Measurements from ENCODE around the gene CCND2. TPM values are rescaled to one million over a fixed set of nuclear protein-coding genes. Genes with fewer than 3 reads are reported as not detected.

CCND2 gene
- total and polyA plus RNA-seq, 2 of the 4 experiments (the other 2 are of a cell fraction): 1.1 to 2.3 TPM

DNA sequence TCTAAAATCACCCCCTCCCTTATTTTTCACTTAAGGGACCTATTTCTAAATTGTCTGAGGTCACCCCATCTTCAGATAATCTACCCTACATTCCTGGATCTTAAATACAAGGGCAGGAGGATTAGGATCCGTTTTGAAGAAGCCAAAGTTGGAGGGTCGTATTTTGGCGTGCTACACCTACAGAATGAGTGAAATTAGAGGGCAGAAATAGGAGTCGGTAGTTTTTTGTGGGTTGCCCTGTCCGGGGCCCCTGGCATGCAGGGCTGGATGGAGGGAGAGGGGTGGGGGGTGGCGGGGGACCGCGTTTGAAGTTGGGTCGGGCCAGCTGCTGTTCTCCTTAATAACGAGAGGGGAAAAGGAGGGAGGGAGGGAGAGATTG, 300 bp upstream of the CCND2 start:
- H4K91ac ChIP-seq (ENCODE audit: insufficient read depth, low read depth, low read length): no peak overlapping the region
- H3K18ac ChIP-seq (ENCODE audit: low read depth, low read length): no peak overlapping the region
- DNase-seq (no peak), ATAC-seq (ENCODE audit: low read depth) (no peak)
- BruUV-seq (replicated peaks): no TSS peak
- H2AK9ac ChIP-seq (replicated peaks; ENCODE audit: low read depth, low read length, poor library complexity): no peak overlapping the region
- no peak overlapping the region for H2AK5ac ChIP-seq (ENCODE audit: low read depth, low read length)
- dilution Hi-C loops (cut with HindIII; ENCODE audit: low sequenced_read_pairs, unreplicated experiment) (no loop called here), in situ Hi-C loops (cut with MboI; ENCODE audit: low sequenced_read_pairs) (no loop called here), intact Hi-C loops (cut with micrococcal nuclease) (no loop called here)
- H3K27ac ChIP-seq (ENCODE audit: insufficient read depth, low read length): no peak overlapping the region
- no peak overlapping the region for H3K23ac ChIP-seq (ENCODE audit: low read depth, low read length)
- POLR2A ChIA-PET (ENCODE audit: unreplicated experiment): no interaction called here
- peak overlapping the region; percentile 58; the same call in 1 of the 2 replicates for H3K4me2 ChIP-seq (ENCODE audit: low read depth, low read length)
- H3K4me3 ChIP-seq (ENCODE audit: insufficient read depth, low read depth, low read length): no peak overlapping the region
- no peak overlapping the region for H4K5ac ChIP-seq (ENCODE audit: low read depth, low read length)
- H3K4ac ChIP-seq (ENCODE audit: low read depth, low read length): no peak overlapping the region
- H2BK120ac ChIP-seq (ENCODE audit: low read depth, low read length): no peak overlapping the region
- H3K36me3 ChIP-seq (ENCODE audit: control insufficient read depth, insufficient read depth, low read length): no peaks in the 10 kb centered on the region; the same call in 1 of the 2 replicates
- H3K9me3 ChIP-seq (ENCODE audit: control insufficient read depth, insufficient read depth, low read length): peaks cover 4% of the 10 kb centered on the region
- no peak overlapping the region for H3K9ac ChIP-seq (ENCODE audit: low read depth, low read length)
- no peaks in the 10 kb centered on the region for H3K9me1 ChIP-seq (ENCODE audit: insufficient read depth, low read length)
- no peak overlapping the region for H3K56ac ChIP-seq (ENCODE audit: extremely low read depth, insufficient read depth, low read length)
- peaks cover 79% of the 10 kb centered on the region for H3K27me3 ChIP-seq (ENCODE audit: control insufficient read depth, insufficient read depth, low read length)
- no peak overlapping the region for H4K8ac ChIP-seq (ENCODE audit: low read depth in 2 of 2, low read length in 2 of 2)
- no peak overlapping the region for H3K14ac ChIP-seq (replicated peaks; ENCODE audit: low read depth, low read length)
- no peaks in the 10 kb centered on the region for H4K20me1 ChIP-seq (ENCODE audit: insufficient read depth, low read length)
- 0% methylated on average over 6 of the region's 10 CpGs; no CpG with 5 or more reads in 1 of the 2 experiments for WGBS, 2 experiments (ENCODE audit: extremely low coverage in 2 of 2, insufficient read length in 1 of 2)
- no peaks in the 10 kb centered on the region for H3K79me1 ChIP-seq (ENCODE audit: low read depth in 1 of 2, low read length in 2 of 2)
- CTCF ChIA-PET: no interaction called here
- H2BK5ac ChIP-seq (ENCODE audit: low read depth, low read length, poor library complexity, severe bottlenecking): no peak overlapping the region
- no peak overlapping the region for H2BK20ac ChIP-seq (ENCODE audit: low read depth, low read length)
- no peak overlapping the region for H2AFZ ChIP-seq (replicated peaks; ENCODE audit: low read length, poor library complexity)
- no peak overlapping the region for H2BK15ac ChIP-seq (ENCODE audit: low read depth, low read length)
- peaks cover 3% of the 10 kb centered on the region; the same call in 1 of the 2 replicates for H3K4me1 ChIP-seq (ENCODE audit: control insufficient read depth, insufficient read depth, low read length)
- TF ChIP-seq CHD1 (IDR thresholded peaks at IDR 0.05; ENCODE audit: low read depth, low read length) (no peak), RAD21 (IDR thresholded peaks at IDR 0.05; ENCODE audit: low read length) (no peak), RFX5 (IDR thresholded peaks at IDR 0.05; ENCODE audit: low read depth, low read length) (no peak), NFE2L2 (IDR thresholded peaks at IDR 0.05; ENCODE audit: low read depth, low read length) (no peak), CEBPB (IDR thresholded peaks at IDR 0.05; ENCODE audit: low read depth, low read length) (no peak), SMC3 (IDR thresholded peaks at IDR 0.05; ENCODE audit: low read depth, low read length) (no peak), POLR2A (IDR thresholded peaks at IDR 0.05; ENCODE audit: low read depth, low read length) (no peak)
- TF ChIP-seq, protein P1, sequence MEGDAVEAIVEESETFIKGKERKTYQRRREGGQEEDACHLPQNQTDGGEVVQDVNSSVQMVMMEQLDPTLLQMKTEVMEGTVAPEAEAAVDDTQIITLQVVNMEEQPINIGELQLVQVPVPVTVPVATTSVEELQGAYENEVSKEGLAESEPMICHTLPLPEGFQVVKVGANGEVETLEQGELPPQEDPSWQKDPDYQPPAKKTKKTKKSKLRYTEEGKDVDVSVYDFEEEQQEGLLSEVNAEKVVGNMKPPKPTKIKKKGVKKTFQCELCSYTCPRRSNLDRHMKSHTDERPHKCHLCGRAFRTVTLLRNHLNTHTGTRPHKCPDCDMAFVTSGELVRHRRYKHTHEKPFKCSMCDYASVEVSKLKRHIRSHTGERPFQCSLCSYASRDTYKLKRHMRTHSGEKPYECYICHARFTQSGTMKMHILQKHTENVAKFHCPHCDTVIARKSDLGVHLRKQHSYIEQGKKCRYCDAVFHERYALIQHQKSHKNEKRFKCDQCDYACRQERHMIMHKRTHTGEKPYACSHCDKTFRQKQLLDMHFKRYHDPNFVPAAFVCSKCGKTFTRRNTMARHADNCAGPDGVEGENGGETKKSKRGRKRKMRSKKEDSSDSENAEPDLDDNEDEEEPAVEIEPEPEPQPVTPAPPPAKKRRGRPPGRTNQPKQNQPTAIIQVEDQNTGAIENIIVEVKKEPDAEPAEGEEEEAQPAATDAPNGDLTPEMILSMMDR (conservative IDR thresholded peaks at IDR 0.05; ENCODE audit: low read depth, low read length): no peak

Measured in IMR-90 (cell line).